Muscle layer of colon (tissue), 2 donors: ENCODE results near the gene TTYH1.

Source experiments
- H3K27ac ChIP-seq: one replicate; pipeline ENCODE4 v1.7.0; 2013; ENCODE audit warnings: low read depth, mild to moderate bottlenecking, low read length, moderate library complexity
- H3K27me3 ChIP-seq, 2 donors: one replicate each; pipeline ENCODE4 v1.7.0; 2013; ENCODE audit warnings: low read length in 2 of 2, mild to moderate bottlenecking in 2 of 2; ENCODE audit not compliant: insufficient read depth in 2 of 2, control insufficient read depth in 1 of 2
- H3K36me3 ChIP-seq: one replicate; pipeline ENCODE4 v1.7.0; 2013; ENCODE audit warnings: mild to moderate bottlenecking, low read length; ENCODE audit not compliant: insufficient read depth
- H3K4me1 ChIP-seq: one replicate; pipeline ENCODE4 v1.7.0; 2013; ENCODE audit warnings: mild to moderate bottlenecking, low read length; ENCODE audit not compliant: insufficient read depth
- H3K4me3 ChIP-seq, 2 donors: one replicate each; pipeline ENCODE4 v1.7.0; 2013; ENCODE audit warnings: low read length in 2 of 2, low read depth in 1 of 2, mild to moderate bottlenecking in 1 of 2, moderate library complexity in 1 of 2
- H3K9ac ChIP-seq: one replicate; pipeline ENCODE4 v1.7.0; 2013; ENCODE audit warnings: low read length
- H3K9me3 ChIP-seq: one replicate; pipeline ENCODE4 v1.7.0; 2013; ENCODE audit warnings: mild to moderate bottlenecking, low read length
- donor health status: abdominal sarcoma.
- donor health status: Adenocarcinoma of cecum.

TTYH1 gene

GRCh38 chr19:54416695-54417491, 1.6 kb downstream of the TTYH1 start:
- H3K9ac ChIP-seq = no peak overlapping the region
- H3K36me3 ChIP-seq = no peaks in the 10 kb centered on the region
- H3K4me3 ChIP-seq = no peak overlapping the region
- no peaks in the 10 kb centered on the region for H3K9me3 ChIP-seq
- no peak overlapping the region for H3K27ac ChIP-seq
- peaks cover 21 to 60% of the 10 kb centered on the region in 2 donors for H3K27me3 ChIP-seq
- H3K4me1 ChIP-seq = no peaks in the 10 kb centered on the region

GRCh38 chr19:54418030-54418929, 3.0 kb downstream of the TTYH1 start:
- no peaks in the 10 kb centered on the region for H3K9me3 ChIP-seq
- H3K27ac ChIP-seq = no peak overlapping the region
- no peaks in the 10 kb centered on the region for H3K4me1 ChIP-seq
- peaks cover 21 to 64% of the 10 kb centered on the region in 2 donors for H3K27me3 ChIP-seq
- H3K4me3 ChIP-seq = no peak overlapping the region
- no peaks in the 10 kb centered on the region for H3K36me3 ChIP-seq
- H3K9ac ChIP-seq = no peak overlapping the region

DNA sequence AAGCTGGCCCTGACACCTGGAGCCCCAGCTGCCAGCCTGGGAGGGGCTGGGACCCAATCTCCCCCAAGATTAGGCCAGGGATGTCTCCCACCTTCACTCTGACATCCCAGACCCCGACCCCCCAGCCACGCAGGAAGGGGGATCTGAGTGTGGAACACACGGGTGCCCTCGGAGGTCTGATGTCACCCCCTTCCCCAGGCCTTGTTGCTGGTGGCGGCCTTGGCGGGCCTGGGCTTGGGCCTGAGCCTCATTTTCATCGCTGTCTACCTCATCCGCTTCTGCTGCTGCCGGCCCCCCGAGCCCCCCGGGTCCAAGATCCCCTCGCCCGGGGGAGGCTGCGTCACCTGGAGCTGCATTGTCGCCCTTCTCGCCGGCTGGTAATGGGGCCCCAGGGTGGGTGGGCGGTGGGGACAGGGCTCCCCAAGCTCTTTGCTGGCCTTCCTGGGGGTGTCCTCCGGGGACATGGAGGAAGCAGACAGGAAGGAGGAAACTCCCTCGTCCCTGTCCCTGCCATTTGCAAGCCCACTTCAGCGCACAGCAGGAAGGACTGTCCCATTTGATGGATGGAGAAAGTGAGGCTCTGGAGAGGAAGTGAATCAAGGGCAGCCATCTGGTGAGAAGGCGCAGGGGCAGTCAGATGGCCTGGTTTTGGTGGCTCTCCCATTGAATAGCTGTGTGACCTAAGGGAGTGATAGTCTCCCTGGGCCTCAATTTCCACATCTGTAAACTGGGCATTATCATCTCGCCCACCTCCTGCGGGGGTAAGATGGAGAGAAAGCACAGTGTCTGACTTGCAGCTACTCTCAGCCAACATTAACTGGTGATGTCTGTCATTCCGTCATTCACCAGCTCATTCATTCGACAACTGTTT, 3.9 kb downstream of the TTYH1 start:
- Histone ChIP-seq H3K9me3 (no peaks in the 10 kb centered on the region), H3K36me3 (no peaks in the 10 kb centered on the region), H3K4me1 (no peaks in the 10 kb centered on the region), H3K27me3 (peaks cover 20 to 64% of the 10 kb centered on the region in 2 donors), H3K9ac (no peak overlapping the region), H3K27ac (no peak overlapping the region), H3K4me3 (no peak overlapping the region)

DNA sequence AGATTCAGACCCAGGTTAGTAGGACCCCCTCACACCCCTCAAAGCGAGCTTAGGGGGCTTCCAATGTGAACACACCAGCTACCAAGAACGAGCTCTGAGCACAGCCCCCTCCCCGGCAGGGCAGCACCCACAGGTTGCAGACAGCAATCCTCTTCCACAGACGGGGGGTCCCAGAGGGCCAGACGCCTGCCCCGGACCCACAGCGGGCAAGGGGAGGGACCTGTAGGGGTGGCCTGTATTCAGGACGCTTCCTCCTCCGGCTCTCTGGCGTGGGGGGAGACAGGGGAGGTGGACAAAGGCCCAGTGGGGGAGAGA, 4.8 kb downstream of the TTYH1 start:
- Histone ChIP-seq H3K4me3 (no peak overlapping the region), H3K4me1 (no peaks in the 10 kb centered on the region), H3K27ac (no peak overlapping the region), H3K27me3 (peaks cover 13 to 58% of the 10 kb centered on the region in 2 donors), H3K9me3 (no peaks in the 10 kb centered on the region), H3K36me3 (no peaks in the 10 kb centered on the region), H3K9ac (no peak overlapping the region)

- Histone ChIP-seq H3K9me3 (no peaks in the 10 kb centered on the region), H3K9ac (no peak overlapping the region), H3K27me3 (peaks cover 13 to 55% of the 10 kb centered on the region in 2 donors), H3K36me3 (no peaks in the 10 kb centered on the region), H3K4me3 (no peak overlapping the region), H3K27ac (no peak overlapping the region), H3K4me1 (no peaks in the 10 kb centered on the region)
These were observed 5.3 kb downstream of the TTYH1 start for GRCh38 chr19:54420383-54421168.

- H3K4me1 ChIP-seq = no peaks in the 10 kb centered on the region
- H3K27me3 ChIP-seq = peaks cover 10 to 55% of the 10 kb centered on the region in 2 donors
- H3K4me3 ChIP-seq = no peak overlapping the region
- no peak overlapping the region for H3K9ac ChIP-seq
- no peaks in the 10 kb centered on the region for H3K9me3 ChIP-seq
- no peaks in the 10 kb centered on the region for H3K36me3 ChIP-seq
- H3K27ac ChIP-seq = no peak overlapping the region
These were observed 5.9 kb downstream of the TTYH1 start for GRCh38 chr19:54421169-54421516.

DNA sequence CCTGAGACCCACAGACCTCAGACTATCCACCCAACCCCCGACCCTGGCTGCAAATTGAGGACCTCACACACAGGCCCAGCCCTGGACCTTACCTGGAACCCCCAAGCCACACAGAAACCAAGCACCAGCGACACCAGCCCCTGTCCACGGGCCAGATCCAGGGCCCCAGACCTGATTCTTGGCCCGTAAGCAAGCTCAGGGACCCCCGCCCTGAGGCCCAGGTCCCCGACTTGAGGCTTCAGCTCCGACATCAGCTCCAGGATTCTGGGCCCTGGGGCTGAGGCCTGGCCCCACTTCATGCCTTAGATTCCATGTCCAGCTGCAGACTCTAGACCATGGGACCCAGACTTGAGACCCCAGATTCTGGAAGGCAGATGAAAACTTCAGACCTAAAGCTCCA, 6.3 kb downstream of the TTYH1 start:
- Histone ChIP-seq H3K4me3 (no peak overlapping the region), H3K36me3 (no peaks in the 10 kb centered on the region), H3K27me3 (peaks cover 9 to 55% of the 10 kb centered on the region in 2 donors), H3K27ac (no peak overlapping the region), H3K9me3 (no peaks in the 10 kb centered on the region), H3K4me1 (no peaks in the 10 kb centered on the region), H3K9ac (no peak overlapping the region)

GRCh38 chr19:54422136-54422535, 6.9 kb downstream of the TTYH1 start:
- Histone ChIP-seq H3K4me1 (no peaks in the 10 kb centered on the region), H3K27me3 (peaks cover 9 to 50% of the 10 kb centered on the region in 2 donors), H3K9ac (no peak overlapping the region), H3K27ac (no peak overlapping the region), H3K36me3 (no peaks in the 10 kb centered on the region), H3K9me3 (no peaks in the 10 kb centered on the region), H3K4me3 (no peak overlapping the region)

DNA sequence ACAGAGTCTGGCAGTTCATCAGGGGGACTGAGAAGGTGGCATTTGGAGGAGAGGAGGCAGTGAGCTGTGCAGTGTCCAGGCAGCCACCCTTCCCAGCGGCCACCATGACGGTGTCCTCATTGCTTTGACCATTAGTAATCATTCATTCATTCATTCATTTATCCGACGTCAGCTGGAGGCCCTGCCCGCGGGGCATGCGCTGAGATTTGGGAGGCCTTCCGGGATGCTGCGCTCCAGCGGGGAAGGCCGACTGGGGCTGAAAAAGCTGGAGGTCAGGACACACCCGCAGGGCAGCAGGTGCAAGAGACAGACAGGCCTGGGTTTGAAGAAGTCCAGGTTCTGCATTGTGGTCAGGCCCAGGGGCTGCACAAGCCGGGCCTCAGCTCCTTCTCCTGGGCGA, 8.9 kb downstream of the TTYH1 start:
- Histone ChIP-seq H3K36me3 (no peaks in the 10 kb centered on the region), H3K27me3 (peaks cover 15 to 51% of the 10 kb centered on the region in 2 donors), H3K4me1 (no peaks in the 10 kb centered on the region), H3K27ac (no peak overlapping the region), H3K9me3 (no peaks in the 10 kb centered on the region), H3K4me3 (no peak overlapping the region), H3K9ac (no peak overlapping the region)

DNA sequence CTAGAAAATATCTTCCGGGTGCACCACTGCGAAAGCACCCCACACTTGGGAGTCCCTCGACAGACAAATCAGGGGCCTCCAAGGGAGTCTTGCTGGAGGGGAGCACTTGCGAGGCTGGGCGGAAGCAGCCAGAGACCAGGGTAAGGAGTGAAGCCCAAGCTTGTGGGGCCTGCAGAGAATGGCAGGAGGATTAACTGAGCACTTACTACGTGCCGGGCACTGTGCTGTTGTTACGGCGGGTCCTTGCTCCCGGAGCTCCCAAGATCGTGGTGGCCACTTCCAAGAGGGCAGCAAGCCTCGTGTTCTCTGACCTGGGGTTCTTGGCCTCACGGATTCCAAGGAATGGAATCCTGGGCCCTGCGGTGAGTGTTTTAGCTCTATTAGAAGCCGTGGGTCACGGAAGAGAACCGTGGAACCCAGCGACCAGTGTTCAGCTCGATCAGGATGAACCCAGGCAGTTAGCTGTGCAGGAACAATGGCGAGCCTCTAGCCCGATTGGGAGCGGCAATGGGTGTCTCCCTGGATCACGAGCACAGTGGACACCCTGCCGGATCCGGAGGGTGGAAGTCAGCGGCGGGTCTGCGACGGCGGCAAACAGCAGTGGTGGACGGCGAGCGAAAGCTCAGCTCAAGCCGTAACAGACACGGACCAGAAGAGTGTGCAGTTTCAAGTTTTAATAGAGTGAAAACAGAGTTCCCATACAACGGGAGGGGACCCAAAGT, 9.6 kb downstream of the TTYH1 start:
- Histone ChIP-seq H3K4me1 (no peaks in the 10 kb centered on the region), H3K36me3 (no peaks in the 10 kb centered on the region), H3K27me3 (peaks cover 14 to 51% of the 10 kb centered on the region in 2 donors), H3K4me3 (no peak overlapping the region), H3K9me3 (no peaks in the 10 kb centered on the region), H3K9ac (no peak overlapping the region), H3K27ac (no peak overlapping the region)
